Inflammatory macrophage (primary cell): ENCODE measurements around the gene FNIP2.
A peak's percentile ranks its signal among the peaks of the same experiment; 100 is the strongest.
"Not testable (repeated sequence)": the region's sequence is repeated elsewhere in the genome, so short reads cannot be mapped to it uniquely, and the experiment has no call there.

Experiments
- DNase-seq, 2 donors: peaks; one replicate each; pipeline ENCODE4 v3.0.0-alpha.2; 2020 to 2022

Gene FNIP2

GRCh38 chr4:158793430-158793829 lies 24.6 kb downstream of the FNIP2 start:
- DNase-seq = peak in 1 of 2 donors; percentile 15

GRCh38 chr4:158796370-158797140 lies 27.7 kb downstream of the FNIP2 start:
- peak; percentile 85 to 96 for DNase-seq

GRCh38 chr4:158798062-158798461 lies 29.2 kb downstream of the FNIP2 start:
- DNase-seq = no peak

GRCh38 chr4:158799013-158799770 lies 30.4 kb downstream of the FNIP2 start:
- DNase-seq = no peak

- no peak for DNase-seq
Measured at GRCh38 chr4:158799856-158800255, 31.0 kb downstream of the FNIP2 start.

- no peak for DNase-seq
Measured at GRCh38 chr4:158801066-158801465, 32.2 kb downstream of the FNIP2 start.

- no peak for DNase-seq
Measured at GRCh38 chr4:158801677-158802076, 32.9 kb downstream of the FNIP2 start.

- DNase-seq = no peak
Measured at GRCh38 chr4:158802914-158803313, 34.1 kb downstream of the FNIP2 start.

GRCh38 chr4:158805635-158806471 lies 37.0 kb downstream of the FNIP2 start:
- peak; percentile 94 to 97 for DNase-seq

- DNase-seq = peak; percentile 36 to 65
Measured at GRCh38 chr4:158807691-158808090, 38.9 kb downstream of the FNIP2 start.

GRCh38 chr4:158808399-158808798 lies 39.6 kb downstream of the FNIP2 start:
- DNase-seq = peak; percentile 35 to 36

- not testable (repeated sequence) for DNase-seq
Measured at GRCh38 chr4:158809208-158809607, 40.4 kb downstream of the FNIP2 start.

- DNase-seq = peak; percentile 91 to 94
Measured at GRCh38 chr4:158809611-158810486, 41.0 kb downstream of the FNIP2 start.

GRCh38 chr4:158810487-158811215 lies 41.8 kb downstream of the FNIP2 start:
- DNase-seq = peak; percentile 62 to 64

GRCh38 chr4:158811216-158811540 lies 42.4 kb downstream of the FNIP2 start:
- DNase-seq = peak; percentile 40 to 64

- DNase-seq = peak; percentile 89 to 93
Measured at GRCh38 chr4:158811704-158812103, 42.9 kb downstream of the FNIP2 start.

GRCh38 chr4:158812133-158812532 lies 43.3 kb downstream of the FNIP2 start:
- DNase-seq = no peak

GRCh38 chr4:158812543-158812942 lies 43.7 kb downstream of the FNIP2 start:
- DNase-seq = no peak

GRCh38 chr4:158813113-158813512 lies 44.3 kb downstream of the FNIP2 start:
- no peak for DNase-seq

GRCh38 chr4:158814207-158814606 lies 45.4 kb downstream of the FNIP2 start:
- DNase-seq = peak; percentile 37 to 41

- DNase-seq = no peak
Measured at GRCh38 chr4:158814636-158815330, 46.0 kb downstream of the FNIP2 start.
